Activated CD8-positive, alpha-beta T cell treated with anti-CD3 and anti-CD28 coated beads for 36 hours (primary cell): ENCODE results near the gene PLEKHH2. TPM values are rescaled to one million over a fixed set of nuclear protein-coding genes. Genes with fewer than 3 reads are reported as not detected.
"Not testable (repeated sequence)": the region's sequence is repeated elsewhere in the genome, so short reads cannot be mapped to it uniquely, and the experiment has no call there.

Source experiments
- ATAC-seq: fragments of 200-7000 bp; cut with Tn5 transposase; one replicate; pipeline ENCODE4 v1.10.0; 2021; ENCODE audit warnings: mild to moderate bottlenecking, moderate library complexity
- CTCF ChIA-PET: fragments of 350-600 bp; sonication (Branson Sonifier 250); formaldehyde crosslinking; loops from one replicate; lab custom pipeline; 2021; ENCODE audit warnings: antibody characterized with exemption; lab: Charles Lee
- POLR2A ChIA-PET: fragments of 350-600 bp; sonication (Branson Sonifier 250); formaldehyde crosslinking; loops from one replicate; lab custom pipeline; 2021; ENCODE audit warnings: antibody characterized with exemption; lab: Charles Lee
- DNase-seq: peaks from one replicate; pipeline ENCODE4 v3.0.0-alpha.2; 2020
- H3K27ac Mint-ChIP-seq: one replicate; pipeline ENCODE4 v1.8.0; 2021; ENCODE audit warnings: mild to moderate bottlenecking, mixed read lengths
- H3K27me3 Mint-ChIP-seq: one replicate; pipeline ENCODE4 v1.8.0; 2021; ENCODE audit warnings: mixed read lengths
- H3K36me3 Mint-ChIP-seq: one replicate; pipeline ENCODE4 v1.8.0; 2021; ENCODE audit warnings: low read depth, mixed read lengths
- H3K4me1 Mint-ChIP-seq: one replicate; pipeline ENCODE4 v1.8.0; 2021; ENCODE audit warnings: low read depth, mixed read lengths
- H3K4me3 Mint-ChIP-seq: one replicate; pipeline ENCODE4 v1.8.0; 2021; ENCODE audit warnings: mild to moderate bottlenecking, moderate library complexity, mixed read lengths
- H3K9me3 Mint-ChIP-seq: one replicate; pipeline ENCODE4 v1.8.0; 2021; ENCODE audit warnings: mixed read lengths
- intact Hi-C: fragments of 100-400 bp; cut with micrococcal nuclease; formaldehyde crosslinking; loops from one replicate; pipeline ENCODE4 v1.10.0; 2022
- total RNA-seq, 2 experiments: library from RNA; stranded (reverse); gene quantifications; one replicate each; pipeline ENCODE4 v1.2.3, GENCODE V29; 2021
- TF ChIP-seq, protein P1 (sequence below): fragments of 200-600 bp; IDR thresholded peaks from one replicate; pipeline ENCODE4 v1.8.0; 2022; ENCODE audit warnings: antibody characterized with exemption, mild to moderate bottlenecking

The PLEKHH2 gene
- total RNA-seq, 2 experiments from 2014 or later, result 0.43 to 0.56 TPM

- TF ChIP-seq, protein P1, sequence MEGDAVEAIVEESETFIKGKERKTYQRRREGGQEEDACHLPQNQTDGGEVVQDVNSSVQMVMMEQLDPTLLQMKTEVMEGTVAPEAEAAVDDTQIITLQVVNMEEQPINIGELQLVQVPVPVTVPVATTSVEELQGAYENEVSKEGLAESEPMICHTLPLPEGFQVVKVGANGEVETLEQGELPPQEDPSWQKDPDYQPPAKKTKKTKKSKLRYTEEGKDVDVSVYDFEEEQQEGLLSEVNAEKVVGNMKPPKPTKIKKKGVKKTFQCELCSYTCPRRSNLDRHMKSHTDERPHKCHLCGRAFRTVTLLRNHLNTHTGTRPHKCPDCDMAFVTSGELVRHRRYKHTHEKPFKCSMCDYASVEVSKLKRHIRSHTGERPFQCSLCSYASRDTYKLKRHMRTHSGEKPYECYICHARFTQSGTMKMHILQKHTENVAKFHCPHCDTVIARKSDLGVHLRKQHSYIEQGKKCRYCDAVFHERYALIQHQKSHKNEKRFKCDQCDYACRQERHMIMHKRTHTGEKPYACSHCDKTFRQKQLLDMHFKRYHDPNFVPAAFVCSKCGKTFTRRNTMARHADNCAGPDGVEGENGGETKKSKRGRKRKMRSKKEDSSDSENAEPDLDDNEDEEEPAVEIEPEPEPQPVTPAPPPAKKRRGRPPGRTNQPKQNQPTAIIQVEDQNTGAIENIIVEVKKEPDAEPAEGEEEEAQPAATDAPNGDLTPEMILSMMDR, result no peak
- peaks cover 3% of the 10 kb centered on the region for H3K4me1 Mint-ChIP-seq
- H3K27me3 Mint-ChIP-seq, result peaks cover 13% of the 10 kb centered on the region
- CTCF ChIA-PET, result no interaction called here
- peak within 1 kb of the TSS; percentile 29 for H3K4me3 Mint-ChIP-seq
- H3K9me3 Mint-ChIP-seq, result no peaks in the 10 kb centered on the region
- intact Hi-C loops, result no loop called here
- ATAC-seq (peak; percentile 58), DNase-seq (peak; percentile 20)
- H3K36me3 Mint-ChIP-seq, result no peaks in the 10 kb centered on the region
- POLR2A ChIA-PET, result no interaction called here
- H3K27ac Mint-ChIP-seq, result no peak within 1 kb of the TSS
These were observed 39.4 kb downstream of the PLEKHH2 start, which contains the start of gene C1GALT1C1L for GRCh38 chr2:43676322-43677050. TSS of gene C1GALT1C1L (minus strand) at chr2:43676429. CDS start at chr2:43676322, 107 bp downstream.

GRCh38 chr2:43677783-43678182 is 40.7 kb downstream of the PLEKHH2 start:
- H3K27ac Mint-ChIP-seq, DNase-seq, POLR2A ChIA-PET, H3K4me3 Mint-ChIP-seq, H3K4me1 Mint-ChIP-seq, ATAC-seq, H3K36me3 Mint-ChIP-seq, H3K9me3 Mint-ChIP-seq, intact Hi-C loops, CTCF ChIA-PET: not testable (repeated sequence)
- H3K27me3 Mint-ChIP-seq, result peaks cover 15% of the 10 kb centered on the region

GRCh38 chr2:43685357-43685756 is 48.3 kb downstream of the PLEKHH2 start:
- no peaks in the 10 kb centered on the region for H3K4me1 Mint-ChIP-seq
- no peak overlapping the region for H3K4me3 Mint-ChIP-seq
- peaks cover 7% of the 10 kb centered on the region for H3K27me3 Mint-ChIP-seq
- DNase-seq, result no peak
- no peaks in the 10 kb centered on the region for H3K36me3 Mint-ChIP-seq
- TF ChIP-seq, protein P1, result no peak
- H3K27ac Mint-ChIP-seq, result no peak overlapping the region
- no peak for ATAC-seq
- no peaks in the 10 kb centered on the region for H3K9me3 Mint-ChIP-seq
- POLR2A ChIA-PET, result no interaction called here
- CTCF ChIA-PET, result interaction anchor here (0.8 kb wide), 2 partner anchors 27 to 47 kb away, joined by 3 read pairs; no protein-coding TSS in a partner anchor
- intact Hi-C loops, result no loop called here

GRCh38 chr2:43689999-43690398 is 52.9 kb downstream of the PLEKHH2 start:
- H3K27me3 Mint-ChIP-seq, result peaks cover 10% of the 10 kb centered on the region
- DNase-seq, result no peak
- no peaks in the 10 kb centered on the region for H3K36me3 Mint-ChIP-seq
- no peaks in the 10 kb centered on the region for H3K4me1 Mint-ChIP-seq
- H3K9me3 Mint-ChIP-seq, result no peaks in the 10 kb centered on the region
- no peak for ATAC-seq
- TF ChIP-seq, protein P1, result no peak
- POLR2A ChIA-PET, result no interaction called here
- H3K4me3 Mint-ChIP-seq, result no peak overlapping the region
- CTCF ChIA-PET, result interaction anchor here (1.0 kb wide), 1 partner anchor 354 kb away, joined by 3 read pairs; no protein-coding TSS in a partner anchor
- intact Hi-C loops, result no loop called here
- H3K27ac Mint-ChIP-seq, result no peak overlapping the region

DNA sequence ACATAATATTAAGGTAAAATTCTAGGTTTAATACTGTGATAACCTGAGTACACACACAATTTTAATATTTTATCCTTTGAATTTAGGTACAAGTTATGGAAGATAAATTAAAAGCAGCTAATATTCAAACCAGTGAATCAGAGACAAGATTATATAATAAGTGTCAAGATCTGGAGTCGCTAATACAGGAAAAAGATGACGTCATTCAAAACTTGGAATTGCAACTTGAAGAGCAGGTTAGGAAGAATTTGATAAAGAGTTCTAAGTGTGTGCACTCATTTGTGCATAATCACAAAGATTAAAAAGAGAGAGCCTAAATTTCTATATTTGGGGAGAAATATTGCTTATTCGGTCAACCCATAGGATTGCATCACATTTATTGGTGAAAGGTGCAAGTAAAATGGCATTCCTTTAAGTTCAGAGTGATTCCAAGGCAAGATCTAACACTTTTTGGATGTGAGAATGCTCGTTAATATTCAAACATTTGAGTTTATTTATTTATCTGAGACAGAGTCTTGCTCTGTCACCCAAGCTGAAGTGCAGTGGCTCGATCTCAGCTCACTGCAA is 55.5 kb downstream of the PLEKHH2 start:
- CTCF ChIA-PET, result no interaction called here

GRCh38 chr2:43698140-43698539 is 61.1 kb downstream of the PLEKHH2 start:
- H3K9me3 Mint-ChIP-seq, DNase-seq, POLR2A ChIA-PET, H3K36me3 Mint-ChIP-seq, H3K4me3 Mint-ChIP-seq, intact Hi-C loops, H3K27ac Mint-ChIP-seq, ATAC-seq, H3K4me1 Mint-ChIP-seq: not testable (repeated sequence)
- peaks cover 18% of the 10 kb centered on the region for H3K27me3 Mint-ChIP-seq
- CTCF ChIA-PET, result interaction anchor here (0.7 to 1.0 kb wide), 2 partner anchors 26 to 101 kb away, joined by 3 to 4 read pairs; no protein-coding TSS in a partner anchor

More for the DNA sequence above, 55.5 kb downstream of the PLEKHH2 start:
- Mint-ChIP-seq H3K4me3 (no peak overlapping the region), H3K9me3 (no peaks in the 10 kb centered on the region), H3K27ac (no peak overlapping the region), H3K27me3 (peaks cover 6% of the 10 kb centered on the region), H3K4me1 (no peaks in the 10 kb centered on the region), H3K36me3 (no peaks in the 10 kb centered on the region)
- DNase-seq (no peak), ATAC-seq (no peak)
- intact Hi-C loops, result no loop called here
- POLR2A ChIA-PET, result no interaction called here
- TF ChIP-seq, protein P1, result no peak
